Right lobe of liver (tissue), 4 donors: ENCODE measurements around the gene LEP.

Experiments
- CTCF ChIP-seq, 4 donors: fragments of 200-600 bp in 3 of 4; fragments of 450-650 bp in 1 of 4; IDR thresholded peaks; one replicate each; pipeline versions ENCODE4 v1.5.1 to v1.8.0; 2016 to 2022; ENCODE audit warnings: antibody characterized with exemption in 4 of 4, mild to moderate bottlenecking in 2 of 4
- POLR2A ChIP-seq: fragments of 450-650 bp; IDR thresholded peaks from one replicate; pipeline ENCODE4 v1.6.1; 2017; ENCODE audit warnings: antibody characterized with exemption, mild to moderate bottlenecking
- donor health status: DM: no; HTN: no; CAD: no.
- donor health status: DM: no; HTN: no; CAD: no.
- donor health status: DM: no; HTN: yes; CAD: no.

GRCh38 chr7:128247108-128247507 lies 6.0 kb downstream of the LEP start:
- TF ChIP-seq CTCF (IDR thresholded peaks at IDR 0.05) (no peak), POLR2A (no peak)
